BLaER1 treated with 17β-estradiol and CSF1 and Interleukin-3, amounts not matched to agents 10 nM and 100 nM (cell line): ENCODE results near the gene OXGR1.
"Not testable (repeated sequence)": the region's sequence is repeated elsewhere in the genome, so short reads cannot be mapped to it uniquely, and the experiment has no call there.

ENCODE experiments used
- H3K27ac ChIP-seq, 11 experiments: shearing (Covaris generic); formaldehyde crosslinking; 2 replicates each; pipeline ENCODE4 v1.8.1; 2022
- H3K27me3 ChIP-seq, 11 experiments: shearing (Covaris generic); formaldehyde crosslinking; 2 replicates each; pipeline ENCODE4 v1.8.1; 2022
- H3K36me3 ChIP-seq, 11 experiments: shearing (Covaris generic); formaldehyde crosslinking; 2 replicates each; pipeline ENCODE4 v1.8.1; 2022
- H3K4me1 ChIP-seq, 10 experiments: shearing (Covaris generic); formaldehyde crosslinking; 2 replicates each; pipeline ENCODE4 v1.8.1; 2022
- H3K4me2 ChIP-seq, 11 experiments: shearing (Covaris generic); formaldehyde crosslinking; 2 replicates each; pipeline ENCODE4 v1.8.1; 2022
- H3K4me3 ChIP-seq, 10 experiments: shearing (Covaris generic); formaldehyde crosslinking; 2 replicates each; pipeline ENCODE4 v1.8.1; 2022
- H3K9ac ChIP-seq, 11 experiments: shearing (Covaris generic); formaldehyde crosslinking; 2 replicates each; pipeline ENCODE4 v1.8.1; 2022
- H3K9me3 ChIP-seq, 11 experiments: shearing (Covaris generic); formaldehyde crosslinking; replicated peaks in 1 of 11; 2 replicates each; pipeline ENCODE4 v1.8.1; 2022
- H4K20me1 ChIP-seq, 11 experiments: shearing (Covaris generic); formaldehyde crosslinking; 2 replicates each; pipeline ENCODE4 v1.8.1; 2022
- Cebpa-rat ChIP-seq, 11 experiments: shearing (Covaris generic); IDR thresholded peaks; 2 replicates each; pipeline ENCODE4 v1.8.1; 2022

Gene OXGR1

DNA sequence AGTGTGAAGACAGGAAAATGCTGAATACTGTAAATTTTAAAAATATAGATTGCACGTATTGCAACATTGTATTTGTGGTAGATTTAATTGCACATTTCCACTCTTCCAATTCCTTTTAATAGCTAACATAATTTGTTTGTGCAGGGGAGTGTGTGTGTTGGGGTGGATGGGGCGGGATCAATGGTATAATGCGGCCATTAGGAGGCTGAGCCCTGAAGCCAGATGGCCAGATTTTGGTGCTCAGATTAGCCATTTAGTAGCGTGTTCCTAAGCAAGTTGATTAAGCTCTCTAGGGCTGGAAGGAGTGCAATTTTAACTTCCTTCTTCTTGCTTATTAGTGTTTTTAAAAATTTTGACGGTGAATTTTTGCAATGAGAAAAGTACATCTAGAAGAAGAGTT lies 5.8 kb downstream of the OXGR1 start:
- peaks cover 9 to 32% (median 12%) of the 10 kb centered on the region in 11 experiments; a peak in 21 of 22 replicates for H3K27me3 ChIP-seq
- TF ChIP-seq Cebpa-rat (IDR thresholded peaks at IDR 0.05) = no peak
- H3K36me3 ChIP-seq = no peaks in the 10 kb centered on the region
- H3K9me3 ChIP-seq = peaks cover 0 to 6% (median 0%) of the 10 kb centered on the region in 11 experiments; a peak in 4 of 22 replicates
- H3K4me2 ChIP-seq = no peak overlapping the region
- H3K4me1 ChIP-seq = peaks cover 12 to 25% (median 19%) of the 10 kb centered on the region in 10 experiments
- no peak overlapping the region for H3K9ac ChIP-seq
- no peaks in the 10 kb centered on the region for H4K20me1 ChIP-seq
- H3K27ac ChIP-seq = no peak overlapping the region
- H3K4me3 ChIP-seq = no peak overlapping the region

DNA sequence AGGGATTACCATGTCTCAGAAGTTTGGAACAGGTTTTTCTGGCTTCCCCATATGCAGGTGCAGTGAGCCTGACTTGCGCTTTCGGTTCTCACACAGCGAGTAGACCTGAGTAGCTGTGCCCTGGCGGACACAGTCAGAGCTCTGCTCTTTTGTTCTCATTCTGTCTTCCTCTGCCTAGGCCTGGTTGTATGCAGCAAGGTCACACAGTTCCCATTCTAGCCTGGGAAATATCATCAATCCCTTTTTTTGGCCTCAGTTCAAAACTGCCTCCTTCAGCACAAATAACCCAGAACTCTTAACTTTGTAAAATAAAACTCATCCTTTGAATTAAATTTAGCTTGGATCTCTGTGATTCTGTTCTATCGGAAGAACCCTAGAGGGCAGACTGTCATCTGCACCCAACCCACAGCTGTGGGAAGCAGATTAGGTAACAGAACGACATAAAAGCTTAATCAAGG lies 10.2 kb downstream of the OXGR1 start:
- H3K9ac ChIP-seq = peak overlapping the region in 2 of 11 experiments; percentile 19 to 56; a peak in 3 of 22 replicates

DNA sequence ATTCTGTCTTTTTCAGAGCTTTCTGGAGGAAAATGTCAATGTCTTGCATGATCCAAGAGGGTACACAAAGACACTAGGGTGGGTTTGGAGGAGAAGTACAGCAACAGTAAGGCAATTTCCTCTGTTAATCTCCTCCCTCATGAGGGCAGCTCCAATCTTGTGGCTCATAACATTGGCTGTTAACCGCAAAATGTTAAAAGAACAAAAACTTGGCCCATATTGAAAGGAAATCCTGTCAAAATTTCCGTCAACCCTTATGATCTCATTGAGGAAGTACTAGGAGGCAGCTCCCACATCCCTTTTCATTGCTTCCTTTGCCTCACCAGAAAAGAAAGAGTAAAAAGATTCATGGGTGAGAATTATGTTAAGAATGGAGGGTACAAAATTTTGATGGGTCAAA lies 11.6 kb downstream of the OXGR1 start:
- peak overlapping the region; percentile 35 to 79 (median 66); a peak in 20 of 22 replicates for H3K4me2 ChIP-seq
- H3K4me1 ChIP-seq = peaks cover 25 to 37% (median 32%) of the 10 kb centered on the region in 10 experiments
- H3K27me3 ChIP-seq = peaks cover 0 to 20% (median 0%) of the 10 kb centered on the region in 11 experiments; a peak in 3 of 22 replicates
- peak overlapping the region in 7 of 11 experiments; percentile 21 to 68 (median 54); a peak in 13 of 22 replicates for H3K27ac ChIP-seq
- TF ChIP-seq Cebpa-rat (IDR thresholded peaks at IDR 0.05) = peak in 4 of 11 experiments; percentile 18 to 85 (median 62); a peak in 6 of 22 replicates
- no peaks in the 10 kb centered on the region for H3K36me3 ChIP-seq
- no peak overlapping the region for H3K4me3 ChIP-seq
- no peak overlapping the region for H3K9ac ChIP-seq
- H3K9me3 ChIP-seq = peaks cover 16 to 40% (median 29%) of the 10 kb centered on the region in 11 experiments
- H4K20me1 ChIP-seq = no peaks in the 10 kb centered on the region

More for the DNA sequence above, 10.2 kb downstream of the OXGR1 start:
- Histone ChIP-seq H3K4me1 (peaks cover 25 to 37% (median 32%) of the 10 kb centered on the region in 10 experiments), H3K36me3 (no peaks in the 10 kb centered on the region), H3K4me3 (peak overlapping the region in 2 of 10 experiments; percentile 0 to 19; a peak in 3 of 20 replicates), H3K9me3 (peaks cover 10 to 27% (median 17%) of the 10 kb centered on the region in 11 experiments; a peak in 19 of 22 replicates), H3K27me3 (peaks cover 0 to 16% (median 0%) of the 10 kb centered on the region in 11 experiments; a peak in 4 of 22 replicates), H3K27ac (peak overlapping the region in 5 of 11 experiments; percentile 5 to 68 (median 60); a peak in 6 of 22 replicates), H3K4me2 (peak overlapping the region; percentile 35 to 79 (median 66)), H4K20me1 (no peaks in the 10 kb centered on the region)
- no peak for TF ChIP-seq Cebpa-rat (IDR thresholded peaks at IDR 0.05)

- H3K9ac ChIP-seq, H3K4me3 ChIP-seq, H3K4me2 ChIP-seq, H3K36me3 ChIP-seq, H4K20me1 ChIP-seq, H3K27me3 ChIP-seq, H3K27ac ChIP-seq: not testable (repeated sequence)
- Histone ChIP-seq H3K4me1 (peaks cover 24 to 32% (median 26%) of the 10 kb centered on the region in 10 experiments), H3K9me3 (peaks cover 31 to 58% (median 45%) of the 10 kb centered on the region in 11 experiments)
Observed at GRCh38 chr13:96979861-96980260, 14.4 kb downstream of the OXGR1 start.

DNA sequence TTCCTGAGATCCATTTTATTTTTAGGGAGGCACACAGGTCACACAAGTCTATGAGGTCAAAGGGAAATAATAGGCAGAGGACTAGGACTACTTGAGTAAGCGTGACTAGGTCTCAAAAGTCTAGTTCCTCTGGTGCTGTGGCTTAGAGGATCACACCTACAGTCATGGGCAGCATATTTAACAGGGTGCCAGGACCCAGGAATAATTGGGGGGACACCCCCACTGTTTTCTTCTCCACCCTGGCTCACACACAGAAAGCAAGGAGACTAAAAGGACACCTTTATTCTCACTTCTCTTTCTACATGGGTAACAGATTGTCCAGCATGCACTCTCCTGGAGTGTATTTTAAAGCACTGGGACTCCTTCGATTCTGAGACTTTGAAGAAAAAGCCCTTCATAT lies 26.2 kb downstream of the OXGR1 start:
- Histone ChIP-seq H3K4me2 (no peak overlapping the region), H4K20me1 (no peaks in the 10 kb centered on the region), H3K4me1 (no peaks in the 10 kb centered on the region), H3K9ac (no peak overlapping the region), H3K4me3 (no peak overlapping the region; a peak in 1 of 20 replicates), H3K27ac (no peak overlapping the region), H3K9me3 (peaks cover 42 to 51% (median 47%) of the 10 kb centered on the region in 11 experiments), H3K27me3 (no peaks in the 10 kb centered on the region), H3K36me3 (no peaks in the 10 kb centered on the region; a peak in 1 of 22 replicates)
- no peak for TF ChIP-seq Cebpa-rat (IDR thresholded peaks at IDR 0.05)

DNA sequence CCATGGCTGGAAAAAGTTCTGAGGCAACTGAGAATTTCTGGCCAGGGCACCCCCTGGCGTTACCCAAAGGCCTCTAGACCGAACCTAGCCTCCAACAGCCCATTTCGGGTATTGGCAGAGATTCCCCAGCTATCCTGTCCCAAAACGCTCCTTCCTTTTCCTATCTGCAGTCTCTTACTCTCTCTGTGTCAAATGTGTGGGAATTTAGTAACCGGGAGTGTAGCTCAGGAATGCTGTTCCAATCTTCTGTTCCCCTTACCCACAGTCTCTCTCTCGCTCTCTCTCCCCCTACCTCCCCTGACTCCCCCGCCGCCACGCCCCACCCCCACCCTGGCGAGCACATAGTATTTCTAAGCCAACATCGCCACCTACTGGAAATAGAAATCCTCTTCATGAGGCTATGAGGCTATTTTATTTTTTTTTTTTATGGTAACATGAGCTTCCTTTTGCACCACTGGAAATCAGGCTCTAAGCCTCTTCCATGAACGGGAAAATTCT lies 27.0 kb downstream of the OXGR1 start:
- Histone ChIP-seq H3K27ac (no peak overlapping the region), H3K4me1 (no peaks in the 10 kb centered on the region), H3K36me3 (no peaks in the 10 kb centered on the region; a peak in 1 of 22 replicates), H3K9ac (no peak overlapping the region), H3K9me3 (peaks cover 42 to 51% (median 47%) of the 10 kb centered on the region in 11 experiments), H4K20me1 (no peaks in the 10 kb centered on the region), H3K27me3 (no peaks in the 10 kb centered on the region), H3K4me3 (no peak overlapping the region), H3K4me2 (no peak overlapping the region)
- no peak for TF ChIP-seq Cebpa-rat (IDR thresholded peaks at IDR 0.05)

DNA sequence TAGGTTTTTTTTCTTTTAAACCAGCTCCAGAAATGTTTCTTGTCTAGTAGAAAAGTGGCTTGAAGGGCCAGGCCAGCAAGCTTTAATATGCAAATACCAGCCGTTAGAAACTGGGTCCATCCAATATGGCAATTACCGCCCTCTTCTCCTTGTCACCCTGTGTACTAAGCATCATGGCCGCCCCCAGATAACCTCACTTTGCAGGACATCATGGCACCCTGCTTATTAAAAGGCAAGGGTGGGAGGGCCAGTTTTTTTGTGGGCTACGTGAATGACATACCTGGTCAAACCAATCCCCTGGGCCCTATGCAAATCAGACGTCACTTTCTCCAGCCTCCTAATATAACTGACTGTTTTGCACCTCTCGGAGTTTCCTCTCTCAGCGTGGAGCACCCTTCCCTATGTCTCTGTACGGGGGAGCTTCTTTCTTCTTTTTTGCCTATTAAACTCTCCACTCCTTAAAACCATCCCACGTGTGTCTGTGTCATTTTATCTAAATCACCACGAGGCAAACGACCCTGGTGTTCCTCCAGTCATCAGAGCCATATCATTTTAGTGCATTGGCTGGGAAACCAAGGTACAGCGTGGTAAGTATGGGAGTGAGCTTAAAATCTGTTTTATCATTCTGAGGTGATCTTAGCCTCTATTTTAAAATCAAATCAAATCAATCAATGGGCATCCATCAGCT lies 27.7 kb downstream of the OXGR1 start:
- no peak overlapping the region for H3K9ac ChIP-seq
- no peak overlapping the region for H3K27ac ChIP-seq
- no peak overlapping the region for H3K4me3 ChIP-seq
- no peak overlapping the region for H3K4me2 ChIP-seq
- no peaks in the 10 kb centered on the region for H3K27me3 ChIP-seq
- no peak for TF ChIP-seq Cebpa-rat (IDR thresholded peaks at IDR 0.05)
- H3K9me3 ChIP-seq = peaks cover 42 to 51% (median 47%) of the 10 kb centered on the region in 11 experiments
- no peaks in the 10 kb centered on the region; a peak in 1 of 22 replicates for H3K36me3 ChIP-seq
- no peaks in the 10 kb centered on the region for H3K4me1 ChIP-seq
- no peaks in the 10 kb centered on the region for H4K20me1 ChIP-seq

DNA sequence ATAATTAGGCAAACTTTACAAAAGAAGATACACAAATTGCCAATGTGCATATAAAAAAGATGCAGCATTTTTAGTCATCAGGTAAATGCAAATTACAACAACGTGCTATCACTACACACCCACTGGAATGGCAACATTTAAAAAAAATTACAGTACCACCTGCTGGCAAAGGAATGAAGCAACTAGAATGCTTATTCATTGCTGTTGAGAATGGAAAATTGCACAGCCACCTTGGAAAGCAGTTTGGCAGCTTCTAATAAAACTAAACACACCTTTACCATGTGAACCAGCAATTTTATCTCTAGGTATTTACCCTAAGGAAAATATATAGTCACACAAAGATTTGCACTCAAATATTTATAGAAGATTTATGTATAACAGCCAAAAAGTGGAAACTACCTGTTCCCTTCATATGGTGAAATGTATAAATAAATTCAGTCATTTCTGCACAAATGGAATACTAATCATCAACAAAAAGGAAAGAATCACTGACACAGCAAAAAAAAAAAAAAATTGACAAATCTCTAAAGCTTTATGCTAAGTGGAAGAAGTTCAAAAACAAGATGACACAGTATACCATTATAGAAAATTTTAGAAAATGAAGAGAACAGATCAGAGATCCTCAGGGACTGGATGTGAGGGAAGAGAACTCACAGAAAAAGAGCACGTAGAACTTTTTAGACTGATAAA lies 30.3 kb downstream of the OXGR1 start:
- Histone ChIP-seq H3K36me3 (no peaks in the 10 kb centered on the region; a peak in 1 of 22 replicates), H3K4me2 (no peak overlapping the region), H3K4me1 (no peaks in the 10 kb centered on the region), H3K27ac (no peak overlapping the region), H3K4me3 (no peak overlapping the region), H3K9ac (no peak overlapping the region), H3K27me3 (no peaks in the 10 kb centered on the region), H3K9me3 (peaks cover 27 to 32% (median 27%) of the 10 kb centered on the region in 11 experiments), H4K20me1 (no peaks in the 10 kb centered on the region)
- TF ChIP-seq Cebpa-rat (IDR thresholded peaks at IDR 0.05) = no peak

DNA sequence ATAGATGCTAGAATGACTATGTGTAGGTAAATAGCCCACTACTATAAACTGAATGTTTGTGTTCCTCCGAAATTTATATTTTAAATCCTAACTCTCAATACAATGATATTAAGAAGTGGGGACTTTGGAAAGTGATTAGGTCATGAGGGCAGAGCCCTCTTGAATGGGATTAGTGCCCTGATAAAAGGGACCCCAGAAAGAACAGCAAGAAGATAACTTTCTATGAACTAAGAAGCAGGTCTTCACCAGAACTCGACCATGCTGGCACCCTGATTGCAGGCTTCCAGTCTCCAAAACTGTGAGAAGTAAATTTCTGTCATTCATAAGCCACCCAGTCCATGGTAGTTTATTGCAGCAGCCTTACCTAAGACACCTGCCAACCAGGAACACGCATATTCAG lies 33.9 kb downstream of the OXGR1 start:
- Histone ChIP-seq H3K27me3 (no peaks in the 10 kb centered on the region), H3K4me1 (no peaks in the 10 kb centered on the region), H3K9ac (no peak overlapping the region), H3K27ac (no peak overlapping the region), H3K36me3 (no peaks in the 10 kb centered on the region), H3K9me3 (no peaks in the 10 kb centered on the region), H4K20me1 (no peaks in the 10 kb centered on the region), H3K4me3 (no peak overlapping the region), H3K4me2 (no peak overlapping the region)
- TF ChIP-seq Cebpa-rat (IDR thresholded peaks at IDR 0.05) = no peak
